Stimulated activated CD4-positive, alpha-beta T cell treated with anti-CD3 and anti-CD28 coated beads, Interleukin-2, amount 100 ng/mL, for 48 hours (primary cell): ENCODE results near the gene UPF3B.
A peak's percentile ranks its signal among the peaks of the same experiment; 100 is the strongest.
"Not testable (repeated sequence)": the region's sequence is repeated elsewhere in the genome, so short reads cannot be mapped to it uniquely, and the experiment has no call there.

Experiments used
- DNase-seq, 2 donors: peaks; one replicate each; pipeline ENCODE4 v3.0.0-alpha.2; 2020

Gene UPF3B

GRCh38 chrX:119824221-119824620 lies 28.5 kb downstream of the UPF3B start:
- DNase-seq, result not testable (repeated sequence)

GRCh38 chrX:119821703-119822102 lies 31.1 kb downstream of the UPF3B start:
- DNase-seq, result not testable (repeated sequence)

GRCh38 chrX:119817130-119817690 lies 35.6 kb downstream of the UPF3B start:
- no peak for DNase-seq

- DNase-seq, result no peak
Measured at GRCh38 chrX:119816300-119816699, 36.5 kb downstream of the UPF3B start.

GRCh38 chrX:119809185-119809666 lies 43.5 kb downstream of the UPF3B start:
- DNase-seq, result no peak

GRCh38 chrX:119808461-119808860 lies 44.3 kb downstream of the UPF3B start:
- DNase-seq, result not testable (repeated sequence)

- no peak for DNase-seq
Measured at GRCh38 chrX:119802546-119802945, 50.2 kb downstream of the UPF3B start.

GRCh38 chrX:119801253-119802221 lies 51.2 kb downstream of the UPF3B start:
- no peak for DNase-seq

- DNase-seq, result peak; percentile 55 to 67
Measured at GRCh38 chrX:119791437-119792231, 61.1 kb downstream of the UPF3B start, which contains the start of gene RPL39. RPL39 (minus strand) TSS chrX:119791630; CDS start chrX:119791576, 54 bp downstream.

- DNase-seq, result peak; percentile 18 to 19
Measured at GRCh38 chrX:119790977-119791436, 61.8 kb downstream of the UPF3B start.

GRCh38 chrX:119784747-119785446 lies 67.9 kb downstream of the UPF3B start:
- DNase-seq, result peak; percentile 28 to 54
